Raji (cell line): Measurements from ENCODE around the gene PWP1.

ENCODE experiments used
- POLR2A ChIP-seq: IDR thresholded peaks from 2 replicates; pipeline ENCODE4 v1.6.1; 2011; ENCODE audit warnings: low read depth, low read length, control low read depth; ENCODE audit not compliant: insufficient read depth

PWP1 gene

DNA sequence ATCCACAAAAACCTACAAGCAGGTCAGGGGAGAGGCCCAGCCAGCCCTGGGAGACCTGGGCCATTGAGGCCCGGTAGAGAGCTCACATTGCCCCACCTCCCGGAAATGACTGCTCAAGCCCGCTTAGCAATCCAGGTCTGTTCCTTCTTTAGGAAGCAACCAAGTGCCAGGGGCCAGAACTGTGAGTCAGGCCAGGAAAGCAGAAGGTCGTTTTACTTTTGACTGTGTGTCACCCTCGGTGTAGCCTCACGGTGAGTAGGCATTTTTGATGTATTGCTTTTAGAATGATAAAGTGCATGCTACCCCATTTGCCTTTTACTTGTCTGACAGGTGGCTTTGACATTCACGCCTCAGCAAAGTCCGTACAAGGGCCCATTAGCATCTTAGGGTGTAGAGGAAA is 25.4 kb upstream of the PWP1 start:
- no peak for TF ChIP-seq POLR2A

DNA sequence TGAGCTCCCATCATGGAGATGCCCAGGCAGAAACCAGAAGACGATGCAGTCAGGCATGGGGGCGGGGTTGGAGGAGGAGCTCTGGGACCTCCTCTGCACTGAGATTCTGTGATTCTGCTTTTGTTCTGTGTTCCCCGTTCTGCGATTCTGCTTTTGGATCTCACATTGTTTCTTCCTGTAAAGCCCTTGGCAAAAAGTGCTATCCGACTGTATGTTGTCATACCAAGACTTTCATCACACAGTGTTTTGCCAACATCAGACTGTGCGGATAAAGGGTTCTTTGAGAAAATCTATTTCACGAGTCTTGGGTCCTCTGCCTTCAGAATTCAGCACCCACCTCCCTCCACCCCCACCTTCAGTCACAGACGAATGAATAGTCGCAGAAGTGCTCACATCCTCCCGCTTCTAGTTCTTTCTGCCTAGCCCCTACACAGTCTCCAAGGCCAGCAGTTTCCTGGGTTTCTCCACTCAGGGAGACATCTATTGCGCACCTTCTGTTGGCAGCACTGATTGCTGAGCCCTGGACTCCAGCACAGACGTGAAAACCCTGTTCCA is 24.7 kb upstream of the PWP1 start:
- no peak for TF ChIP-seq POLR2A

DNA sequence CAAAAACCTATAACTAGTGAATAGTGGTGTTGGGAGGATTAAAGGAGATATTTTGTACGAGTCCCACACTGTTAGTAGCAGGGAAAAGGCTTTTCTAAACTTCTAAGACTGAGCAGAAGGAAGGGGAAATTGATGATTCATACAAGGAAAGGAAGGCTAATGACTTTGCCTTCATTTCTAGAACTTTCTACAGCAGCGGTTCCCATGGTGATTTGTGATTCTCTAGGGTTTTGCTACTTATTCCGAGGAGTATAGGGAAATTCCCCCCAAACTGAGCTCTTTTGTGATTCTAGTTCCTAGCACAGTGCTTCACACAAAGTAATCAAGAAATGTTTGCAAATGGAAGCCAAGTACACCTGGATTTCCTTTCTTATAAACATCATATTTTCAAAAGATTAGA is 23.8 kb upstream of the PWP1 start:
- no peak for TF ChIP-seq POLR2A

DNA sequence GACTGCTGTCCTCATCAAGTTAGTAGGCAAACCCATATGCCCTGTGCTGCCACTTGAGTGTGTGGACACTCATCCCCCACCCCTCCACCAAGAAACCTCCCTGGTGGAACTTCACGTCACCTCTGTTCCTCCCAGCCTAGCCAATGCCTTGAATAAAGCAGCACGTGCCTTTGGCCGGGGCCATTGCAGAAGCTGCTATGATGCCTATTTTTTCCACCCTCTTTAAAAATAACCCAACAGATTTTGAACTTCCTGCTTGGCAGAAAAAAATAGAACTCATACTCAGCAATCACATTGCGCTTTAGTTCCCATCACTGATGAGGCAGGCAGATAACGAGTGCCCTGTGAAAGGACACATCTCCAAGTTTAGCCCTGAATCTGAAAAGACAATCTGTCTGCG is 23.1 kb upstream of the PWP1 start:
- no peak for TF ChIP-seq POLR2A

- no peak for TF ChIP-seq POLR2A
Observed at GRCh38 chr12:107663277-107663676, 22.3 kb upstream of the PWP1 start.

DNA sequence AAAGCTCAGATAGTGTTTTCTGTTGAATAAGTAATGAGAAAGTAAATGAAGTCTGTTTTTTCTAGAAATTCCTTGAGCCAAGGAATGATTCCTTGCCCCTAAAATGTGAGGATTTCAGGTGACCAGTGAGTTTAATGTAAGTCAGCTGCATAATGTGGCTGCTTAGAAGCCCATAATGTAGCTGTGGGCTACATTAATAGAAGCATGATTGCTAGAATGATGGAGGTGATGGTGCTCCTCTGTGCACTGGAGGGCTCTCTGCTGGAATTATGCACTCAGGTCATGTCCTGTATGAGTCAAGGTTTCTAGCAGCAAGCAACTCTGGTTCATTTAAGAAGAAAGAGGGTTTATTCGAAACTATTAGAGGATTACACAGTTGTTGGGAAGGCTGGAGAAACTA is 19.6 kb upstream of the PWP1 start:
- no peak for TF ChIP-seq POLR2A

DNA sequence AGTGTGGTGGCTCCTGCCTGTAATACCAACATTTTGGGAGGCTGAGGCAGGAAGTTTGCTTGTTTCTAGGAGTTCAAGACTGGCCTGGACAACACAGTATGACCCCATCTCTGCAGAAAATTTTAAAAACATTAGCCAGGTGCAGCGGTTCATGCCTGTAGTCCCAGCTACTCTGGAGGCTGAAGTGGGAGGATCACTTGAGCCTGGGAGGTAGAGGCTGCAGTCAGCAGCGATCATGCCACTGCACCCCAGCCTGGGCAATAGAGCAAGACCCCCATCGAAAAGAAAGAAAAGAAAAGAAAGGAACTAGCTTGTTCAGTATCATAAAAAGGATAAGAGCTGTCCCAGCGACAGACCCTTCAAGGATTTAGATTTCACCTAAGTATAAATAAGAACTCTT is 18.1 kb upstream of the PWP1 start:
- no peak for TF ChIP-seq POLR2A

GRCh38 chr12:107668320-107669098 is 17.1 kb upstream of the PWP1 start:
- TF ChIP-seq POLR2A, result no peak

- no peak for TF ChIP-seq POLR2A
Observed at GRCh38 chr12:107669946-107670345, 15.7 kb upstream of the PWP1 start.

GRCh38 chr12:107670999-107671643 is 14.5 kb upstream of the PWP1 start:
- TF ChIP-seq POLR2A, result no peak

- no peak for TF ChIP-seq POLR2A
Observed at GRCh38 chr12:107677671-107678070, 7.9 kb upstream of the PWP1 start.

DNA sequence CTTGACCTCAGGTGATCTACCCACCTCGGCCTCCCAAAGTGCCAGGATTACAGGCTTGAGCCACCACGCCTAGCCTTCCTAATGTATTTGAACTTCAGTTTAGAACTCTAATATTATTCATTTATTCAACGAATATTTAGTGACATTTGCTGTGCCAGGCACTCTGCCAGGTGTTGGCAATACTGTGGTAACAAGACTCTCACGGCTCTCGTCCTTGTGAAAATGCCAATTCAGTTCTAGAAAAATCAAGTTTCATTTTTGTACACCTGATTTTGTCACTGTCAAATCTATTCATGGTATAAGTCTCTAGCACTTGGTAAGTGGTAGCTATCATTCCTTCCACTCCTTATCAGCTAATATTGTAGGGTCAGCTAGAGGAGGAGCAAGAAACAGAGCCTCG is 6.3 kb upstream of the PWP1 start:
- no peak for TF ChIP-seq POLR2A

DNA sequence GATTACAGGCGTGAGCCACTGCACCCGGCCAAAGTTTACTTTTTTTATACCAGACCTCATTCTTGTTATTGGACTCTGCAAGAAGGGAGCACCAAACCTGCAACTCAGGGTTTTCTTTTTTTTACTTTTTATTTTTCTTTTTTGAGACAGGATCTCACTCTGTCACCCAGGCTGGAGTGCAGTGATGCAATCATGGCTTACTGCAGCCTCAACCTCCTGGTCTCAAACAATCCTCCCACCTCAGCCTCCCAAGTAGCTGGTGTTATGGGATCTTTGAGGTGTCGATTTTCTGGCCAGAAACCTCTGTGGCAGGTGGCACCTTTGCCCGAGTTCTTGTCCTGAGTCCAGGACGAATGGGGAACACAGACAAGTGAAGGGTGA is 4.2 kb upstream of the PWP1 start:
- TF ChIP-seq POLR2A, result no peak

GRCh38 chr12:107681836-107682820 is 3.5 kb upstream of the PWP1 start:
- TF ChIP-seq POLR2A, result no peak

DNA sequence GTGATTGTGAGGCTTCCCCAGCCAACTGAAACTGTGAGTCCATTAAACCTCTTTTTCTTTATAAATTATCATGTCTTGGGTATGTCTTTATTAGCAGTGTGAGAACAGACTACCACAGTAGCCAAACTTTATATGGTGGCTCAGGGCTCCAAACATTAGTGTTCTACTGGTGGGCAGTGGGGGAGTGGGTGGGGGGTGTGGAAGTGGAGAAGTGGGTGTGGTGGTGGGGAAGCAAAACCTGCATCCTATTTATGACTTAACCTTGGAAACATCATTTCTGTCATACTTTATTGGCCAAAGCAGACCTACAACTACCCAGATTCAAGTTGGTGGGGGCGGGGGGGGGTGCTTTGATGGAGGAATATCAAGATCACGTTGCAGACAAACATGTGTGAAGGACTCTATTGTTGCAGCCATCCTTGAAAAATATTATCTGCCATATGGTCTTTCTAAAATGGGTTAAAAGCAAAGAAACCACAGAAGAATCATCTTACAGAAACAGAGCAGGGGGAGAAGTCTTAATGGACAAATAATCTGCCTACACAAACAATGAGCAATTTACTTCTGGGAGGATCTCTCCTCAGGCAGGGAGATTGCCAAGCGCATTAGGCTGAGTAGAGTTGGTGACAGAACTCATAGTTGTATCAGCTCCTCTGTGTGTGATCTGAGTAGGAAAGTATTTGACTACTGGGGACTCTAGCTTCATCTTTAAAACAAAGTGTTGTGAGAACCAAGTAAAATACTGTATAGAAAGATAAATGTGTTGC is 1.4 kb upstream of the PWP1 start:
- TF ChIP-seq POLR2A, result no peak

GRCh38 chr12:107684990-107685359 is 624 bp upstream of the PWP1 start:
- no peak for TF ChIP-seq POLR2A
